Activated CD8-positive, alpha-beta memory T cell treated with anti-CD3 and anti-CD28 coated beads, Interleukin-2, amount 50 U/mL, for 24 hours (primary cell): Measurements from ENCODE around the gene AIFM1.

Experiments
- DNase-seq: peaks from one replicate; pipeline ENCODE4 v3.0.0-alpha.2; 2020; ENCODE audit errors: extremely low read depth

Gene AIFM1

DNA sequence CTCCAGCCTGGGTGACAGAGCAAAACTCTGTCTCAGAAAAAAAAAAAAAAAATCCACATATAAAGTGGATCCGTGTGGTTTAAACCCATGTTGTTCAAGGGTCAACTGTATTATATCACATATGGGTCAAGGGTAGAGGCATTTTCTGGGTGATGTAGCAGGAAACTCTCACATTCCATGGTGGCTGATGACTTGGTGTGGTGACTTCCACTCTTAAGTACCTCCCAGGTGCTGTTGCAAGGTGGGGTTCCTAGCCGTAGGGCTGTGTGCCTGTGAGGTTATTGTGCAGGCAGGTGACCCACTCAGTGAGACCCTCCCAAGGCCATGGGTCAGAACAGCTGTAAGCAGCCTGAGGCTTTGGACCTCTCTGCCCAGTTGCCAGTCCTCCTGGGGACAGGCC lies 72.4 kb downstream of the AIFM1 start:
- DNase-seq = no peak

- no peak for DNase-seq
Measured at GRCh38 chrX:130091980-130092522, 73.6 kb downstream of the AIFM1 start.

DNA sequence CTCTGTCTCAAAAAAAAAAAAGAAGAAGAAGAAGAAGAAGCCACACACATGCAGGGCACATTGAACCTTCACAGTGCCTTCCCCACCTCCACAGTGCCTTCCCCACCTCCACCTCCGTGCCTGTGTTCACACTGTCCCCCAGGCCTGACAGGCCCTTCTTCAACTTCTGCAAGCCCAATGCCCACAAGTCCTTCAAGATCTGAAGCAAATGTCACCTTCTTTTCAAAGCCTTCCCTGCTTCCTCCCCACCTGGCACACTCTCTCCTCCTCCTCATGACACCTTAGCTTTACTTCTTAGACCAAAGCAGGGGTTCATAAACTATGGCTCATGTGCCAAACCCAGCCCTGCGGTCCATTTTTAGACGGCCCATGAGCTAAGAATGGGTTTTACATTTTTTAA lies 75.3 kb downstream of the AIFM1 start:
- DNase-seq = no peak

DNA sequence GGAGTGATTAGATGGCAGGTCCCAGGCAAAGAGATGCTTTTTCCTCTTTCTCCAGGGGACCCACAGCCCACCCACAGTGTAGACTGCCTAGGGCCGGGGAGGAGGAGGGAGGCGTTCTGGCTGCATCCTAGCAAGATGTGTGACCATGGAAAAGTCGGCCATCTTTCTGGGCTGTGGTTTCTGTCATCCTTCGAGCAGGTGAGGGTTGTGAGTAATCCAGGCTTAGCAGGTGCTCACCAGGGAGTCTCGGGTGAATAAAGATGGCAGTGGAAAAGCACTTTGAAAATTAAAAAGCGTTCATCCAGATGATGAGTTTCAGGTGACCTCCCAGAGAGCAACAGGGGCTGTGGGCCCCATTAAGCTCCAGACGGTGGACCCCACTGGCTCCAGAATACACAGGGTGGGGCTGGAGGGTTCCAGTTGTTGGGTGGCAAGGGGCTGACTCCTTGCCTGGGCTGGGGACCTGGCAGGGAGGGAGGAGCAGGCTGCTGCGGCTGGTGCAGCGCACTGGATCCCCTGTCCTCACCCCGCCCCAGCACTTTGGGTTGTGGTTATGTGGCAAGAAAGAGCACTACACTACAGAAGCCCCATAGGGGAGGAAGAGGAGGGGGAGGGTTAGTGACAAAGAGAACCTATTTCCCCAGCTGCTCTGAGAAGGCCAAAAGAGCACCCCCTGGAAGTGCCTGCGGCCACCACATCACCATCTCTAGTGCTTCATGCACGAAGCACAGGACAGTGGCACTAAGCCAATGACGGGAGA lies 79.0 kb downstream of the AIFM1 start:
- DNase-seq = no peak

GRCh38 chrX:130085551-130086446 lies 79.8 kb downstream of the AIFM1 start:
- DNase-seq = no peak

DNA sequence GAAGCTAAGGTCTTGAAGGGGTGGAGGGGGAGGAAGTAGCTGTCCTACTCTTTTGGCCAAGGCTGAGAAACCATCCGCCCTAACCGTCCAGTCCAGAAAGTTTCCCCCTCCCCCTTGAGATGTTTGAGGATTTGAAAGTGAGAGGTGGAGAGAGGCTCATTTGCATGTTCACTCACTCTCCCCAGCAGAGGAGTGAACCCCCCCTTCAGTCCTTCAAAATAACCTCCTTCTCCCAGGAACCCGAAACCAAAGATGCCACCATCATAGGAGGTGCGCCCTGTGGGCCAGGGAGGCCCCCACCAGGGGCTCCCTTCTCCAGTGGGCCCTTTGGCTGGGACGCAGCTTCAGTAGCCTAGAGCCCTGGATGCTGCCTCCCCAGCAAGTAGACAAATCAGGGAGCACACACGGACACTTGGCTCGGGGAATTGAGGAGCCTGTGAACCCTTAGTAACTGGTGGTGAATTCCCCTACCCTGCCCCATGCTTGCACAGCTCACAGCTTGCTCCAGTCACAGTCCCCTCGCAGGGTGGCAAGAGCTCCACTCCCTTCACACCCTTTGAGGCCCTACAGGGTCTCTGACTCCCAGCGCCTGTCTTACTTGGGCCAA lies 80.9 kb downstream of the AIFM1 start:
- DNase-seq = no peak

- no peak for DNase-seq
Measured at GRCh38 chrX:130083656-130084382, 81.8 kb downstream of the AIFM1 start.

DNA sequence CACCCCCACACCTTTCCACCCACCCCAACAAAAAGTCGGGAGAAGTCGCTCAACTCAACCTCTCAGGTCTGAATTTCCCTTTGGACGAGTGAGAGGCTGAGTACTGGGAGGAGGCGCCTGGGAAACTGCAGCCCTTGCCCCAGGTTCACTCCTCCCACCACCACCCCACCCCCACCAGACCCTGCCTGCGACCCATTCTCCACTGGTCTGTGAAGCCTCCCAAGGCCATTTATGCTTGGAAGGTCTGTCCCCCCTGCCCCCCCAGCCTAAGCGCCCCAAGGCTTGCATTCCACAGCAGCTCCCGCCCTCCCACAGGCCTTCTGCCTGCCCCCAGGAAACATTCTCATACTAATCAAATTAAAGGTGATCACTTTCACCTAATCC lies 82.5 kb downstream of the AIFM1 start:
- no peak for DNase-seq

- DNase-seq = no peak
Measured at GRCh38 chrX:130082244-130083106, 83.2 kb downstream of the AIFM1 start.

GRCh38 chrX:130081421-130082045 lies 84.1 kb downstream of the AIFM1 start:
- DNase-seq = no peak

GRCh38 chrX:130080791-130081367 lies 84.8 kb downstream of the AIFM1 start:
- DNase-seq = no peak

DNA sequence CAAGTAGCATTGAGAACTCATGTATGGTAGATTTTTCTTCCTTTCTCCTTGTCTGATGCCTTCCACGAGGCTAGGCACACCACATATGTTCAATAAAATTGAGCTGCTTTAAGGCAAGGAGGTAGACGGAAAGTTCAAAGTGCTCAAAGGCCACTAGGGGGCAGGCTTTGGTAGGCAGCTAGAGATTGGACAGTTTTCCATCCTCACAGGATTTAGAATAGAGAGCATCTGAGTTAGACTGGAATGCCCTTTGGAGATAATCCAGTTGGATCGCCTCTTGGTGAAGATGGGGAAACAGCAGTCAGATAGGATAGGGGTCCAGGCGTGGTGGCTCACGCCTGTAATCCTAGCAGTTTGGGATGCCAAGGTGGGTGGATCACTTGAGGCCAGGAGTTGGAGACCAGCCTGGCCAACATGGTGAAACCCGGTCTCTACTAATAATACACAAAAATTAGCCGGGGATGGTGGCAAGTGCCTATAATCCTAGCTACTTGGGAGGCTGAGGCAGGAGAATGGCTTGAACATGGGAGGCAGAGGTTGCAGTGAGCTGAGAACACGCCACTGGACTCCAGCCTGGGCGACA lies 85.7 kb downstream of the AIFM1 start:
- no peak for DNase-seq
